Measurements from ENCODE around the gene PTGIS. TPM values are rescaled to one million over a fixed set of nuclear protein-coding genes. Genes with fewer than 3 reads are reported as not detected.

The PTGIS gene
- total and polyA plus RNA-seq, 2 donors (not counting 1 experiment from before 2014, with no cell fraction given), result not detected

DNA sequence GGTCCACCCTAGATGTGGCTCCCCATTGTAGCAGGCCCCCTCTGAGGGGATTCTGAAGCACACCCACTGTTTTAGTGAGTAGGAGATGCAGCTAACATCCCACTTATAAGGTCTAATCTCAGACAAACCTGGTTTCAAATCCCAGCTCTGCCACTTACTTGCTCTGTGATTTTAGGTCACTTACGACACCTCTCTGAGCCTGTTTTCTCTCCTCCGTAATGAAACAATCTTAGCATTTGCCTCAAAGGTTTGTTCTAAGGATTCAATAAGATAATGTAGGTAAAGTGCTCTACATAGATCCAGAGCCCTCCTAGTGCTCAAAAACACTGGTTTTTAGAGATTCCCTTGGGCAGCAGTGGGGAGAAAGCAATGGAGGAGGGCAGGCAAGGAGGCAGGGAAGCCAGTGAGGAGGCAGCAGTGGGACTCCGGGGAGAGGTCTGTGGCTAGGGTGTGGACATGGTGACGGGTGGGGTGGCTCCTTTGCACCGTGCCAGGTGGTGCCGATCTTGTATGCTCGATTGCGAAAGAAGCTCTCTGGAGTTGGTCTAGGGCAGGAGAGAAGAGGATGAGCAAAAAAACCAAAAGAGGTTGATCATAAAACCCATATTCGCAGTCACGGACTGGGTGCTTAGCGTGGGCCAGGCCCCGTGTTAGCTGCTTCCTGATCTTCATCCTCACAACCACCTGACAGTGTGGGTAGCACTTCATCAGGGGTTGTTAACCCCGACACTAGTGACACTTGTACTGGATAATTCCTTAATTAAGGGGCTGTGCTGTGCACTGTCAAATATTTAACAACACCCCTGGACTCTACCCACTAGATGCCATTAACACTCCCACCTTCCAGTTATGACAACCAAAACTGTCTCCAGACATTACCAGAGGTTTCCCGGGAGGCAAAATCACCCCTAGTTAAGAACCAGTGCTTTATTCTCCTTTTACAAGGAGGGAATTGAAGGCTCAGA, 16.8 kb upstream of the PTGIS start:
- DNase-seq (no peak), ATAC-seq (ENCODE audit: low read depth) (no peak)
- no peaks in the 10 kb centered on the region for H3K79me2 ChIP-seq (ENCODE audit: control insufficient read depth, insufficient read depth, low read length)
- H3K4me2 ChIP-seq (replicated peaks; ENCODE audit: low read depth, low read length, poor library complexity, severe bottlenecking), result no peak overlapping the region
- ChIA-PET CTCF (interaction anchor here (1.0 kb wide), 1 partner anchor 261 kb away, joined by 3 read pairs; no protein-coding TSS in a partner anchor), POLR2A (no interaction called here)
- H3K4me1 ChIP-seq (ENCODE audit: control insufficient read depth in 2 of 2, insufficient read depth in 2 of 2, low read length in 2 of 2), result no peaks in the 10 kb centered on the region
- Mint-ChIP-seq H3K27me3 (peaks cover 26% of the 10 kb centered on the region), H3K4me3 (no peak overlapping the region), H3K9me3 (ENCODE audit: insufficient read depth) (peaks cover 3% of the 10 kb centered on the region), H3K4me1 (no peaks in the 10 kb centered on the region), H3K27ac (no peak overlapping the region)
- H3K9me3 ChIP-seq (ENCODE audit: control extremely low read depth in 1 of 3, control insufficient read depth in 2 of 3, insufficient read depth in 1 of 3, low read length in 2 of 3), result peaks cover 0 to 16% (median 6%) of the 10 kb centered on the region in 3 donors
- H2AFZ ChIP-seq (ENCODE audit: insufficient read depth, low read depth, low read length, poor library complexity, severe bottlenecking), result no peak overlapping the region
- WGBS (ENCODE audit: insufficient coverage), result 81% methylated on average over 11 of the region's 14 CpGs
- no peak overlapping the region for H3K4me3 ChIP-seq (ENCODE audit: control extremely low read depth in 1 of 5, extremely low read depth in 1 of 5, insufficient read depth in 1 of 5, low read depth in 2 of 5, low read length in 4 of 5)
- H3K9ac ChIP-seq (ENCODE audit: low read length), result no peak overlapping the region
- intact Hi-C loops (cut with micrococcal nuclease), result no loop called here
- peaks cover 0 to 19% (median 2%) of the 10 kb centered on the region in 4 experiments for H3K27me3 ChIP-seq (replicated peaks in 1 of 4; ENCODE audit: control extremely low read depth in 1 of 4, control insufficient read depth in 3 of 4, insufficient read depth in 4 of 4, low read length in 3 of 4)
- TF ChIP-seq EZH2 (IDR thresholded peaks at IDR 0.05; ENCODE audit: borderline replicate concordance, insufficient read depth, low read depth, low read length, poor library complexity, severe bottlenecking), result no peak
- TF ChIP-seq, protein P1, sequence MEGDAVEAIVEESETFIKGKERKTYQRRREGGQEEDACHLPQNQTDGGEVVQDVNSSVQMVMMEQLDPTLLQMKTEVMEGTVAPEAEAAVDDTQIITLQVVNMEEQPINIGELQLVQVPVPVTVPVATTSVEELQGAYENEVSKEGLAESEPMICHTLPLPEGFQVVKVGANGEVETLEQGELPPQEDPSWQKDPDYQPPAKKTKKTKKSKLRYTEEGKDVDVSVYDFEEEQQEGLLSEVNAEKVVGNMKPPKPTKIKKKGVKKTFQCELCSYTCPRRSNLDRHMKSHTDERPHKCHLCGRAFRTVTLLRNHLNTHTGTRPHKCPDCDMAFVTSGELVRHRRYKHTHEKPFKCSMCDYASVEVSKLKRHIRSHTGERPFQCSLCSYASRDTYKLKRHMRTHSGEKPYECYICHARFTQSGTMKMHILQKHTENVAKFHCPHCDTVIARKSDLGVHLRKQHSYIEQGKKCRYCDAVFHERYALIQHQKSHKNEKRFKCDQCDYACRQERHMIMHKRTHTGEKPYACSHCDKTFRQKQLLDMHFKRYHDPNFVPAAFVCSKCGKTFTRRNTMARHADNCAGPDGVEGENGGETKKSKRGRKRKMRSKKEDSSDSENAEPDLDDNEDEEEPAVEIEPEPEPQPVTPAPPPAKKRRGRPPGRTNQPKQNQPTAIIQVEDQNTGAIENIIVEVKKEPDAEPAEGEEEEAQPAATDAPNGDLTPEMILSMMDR (IDR thresholded peaks at IDR 0.05), result no peak
- no peaks in the 10 kb centered on the region for H4K20me1 ChIP-seq (ENCODE audit: control insufficient read depth, insufficient read depth, low read length, poor library complexity, severe bottlenecking)
- no peaks in the 10 kb centered on the region for H3K36me3 ChIP-seq (replicated peaks in 1 of 2; ENCODE audit: control extremely low read depth in 1 of 2, control insufficient read depth in 1 of 2, extremely low read depth in 1 of 2, insufficient read depth in 2 of 2, low read length in 1 of 2)
- no peak overlapping the region for H3K27ac ChIP-seq (ENCODE audit: low read length in 2 of 2)
